HepG2 (cell line): ENCODE measurements around the gene C1QTNF9. TPM values are rescaled to one million over a fixed set of nuclear protein-coding genes. Genes with fewer than 3 reads are reported as not detected.

Experiments
- ARHGAP35 ChIP-seq: sonication (generic); formaldehyde crosslinking; IDR thresholded peaks from 2 replicates; pipeline ENCODE4 v1.9.0; 2022; ENCODE audit warnings: mild to moderate bottlenecking, inconsistent platforms, moderate library complexity, missing genetic modification reagents, borderline replicate concordance
- ESRRA ChIP-seq: sonication (generic); formaldehyde crosslinking; IDR thresholded peaks from 2 replicates; pipeline ENCODE4 v1.5.1; 2020; ENCODE audit warnings: mild to moderate bottlenecking, low read depth, missing genetic modification reagents
- HNF4A ChIP-seq: sonication (generic); formaldehyde crosslinking; IDR thresholded peaks from 2 replicates; pipeline ENCODE4 v1.4.0; 2020; ENCODE audit warnings: missing genetic modification reagents
- HNRNPK ChIP-seq: fragments of 200-400 bp; formaldehyde crosslinking; IDR thresholded peaks from 2 replicates; pipeline ENCODE4 v1.6.1; 2018; ENCODE audit warnings: low read length, low read depth, moderate library complexity, mild to moderate bottlenecking; ENCODE audit not compliant: poor library complexity, severe bottlenecking
- IKZF5 ChIP-seq: IDR thresholded peaks from 2 replicates; pipeline ENCODE4 v1.6.1; 2018; ENCODE audit warnings: missing genetic modification reagents, mild to moderate bottlenecking, missing compliant biosample characterization
- JDP2 ChIP-seq: sonication (generic); formaldehyde crosslinking; IDR thresholded peaks from 2 replicates; pipeline ENCODE4 v1.8.1; 2022; ENCODE audit warnings: missing genetic modification reagents, borderline replicate concordance
- MAFG ChIP-seq: sonication (generic); formaldehyde crosslinking; IDR thresholded peaks from 2 replicates; pipeline ENCODE4 v1.5.1; 2020; ENCODE audit warnings: mild to moderate bottlenecking, missing genetic modification reagents
- MIER3 ChIP-seq: IDR thresholded peaks from 2 replicates; pipeline ENCODE4 v1.6.1; 2016; ENCODE audit warnings: missing compliant biosample characterization, borderline replicate concordance
- PHF21A ChIP-seq: sonication (generic); formaldehyde crosslinking; IDR thresholded peaks from 2 replicates; pipeline ENCODE4 v1.5.0; 2020; ENCODE audit warnings: mild to moderate bottlenecking, missing genetic modification reagents
- PPARG ChIP-seq: conservative IDR thresholded peaks from 2 replicates; pipeline ENCODE4 v1.6.1; 2016; ENCODE audit warnings: missing biosample characterization, missing genetic modification reagents
- REXO4 ChIP-seq: sonication (generic); formaldehyde crosslinking; IDR thresholded peaks from 2 replicates; pipeline ENCODE4 v1.8.0; 2022; ENCODE audit warnings: missing genetic modification reagents, mild to moderate bottlenecking, borderline replicate concordance
- RORA ChIP-seq: sonication (generic); formaldehyde crosslinking; IDR thresholded peaks from 2 replicates; pipeline ENCODE4 v1.5.0; 2020; ENCODE audit warnings: mild to moderate bottlenecking, missing genetic modification reagents, moderate library complexity
- ZBTB33 ChIP-seq: sonication (generic); formaldehyde crosslinking; IDR thresholded peaks from 2 replicates; pipeline ENCODE4 v1.4.0; 2020; ENCODE audit warnings: missing genetic modification reagents
- ZBTB46 ChIP-seq: sonication (generic); formaldehyde crosslinking; IDR thresholded peaks from 2 replicates; pipeline ENCODE4 v1.4.0; 2020; ENCODE audit warnings: mild to moderate bottlenecking, missing genetic modification reagents, borderline replicate concordance
- ZNF124 ChIP-seq: sonication (generic); formaldehyde crosslinking; IDR thresholded peaks from 2 replicates; pipeline ENCODE4 v1.4.0; 2020; ENCODE audit warnings: missing genetic modification reagents
- ZNF337 ChIP-seq: sonication (generic); formaldehyde crosslinking; IDR thresholded peaks from 2 replicates; pipeline ENCODE4 v1.5.1; 2020; ENCODE audit warnings: missing genetic modification reagents, low read depth, mild to moderate bottlenecking, borderline replicate concordance
- ZNF547 ChIP-seq: sonication (generic); formaldehyde crosslinking; IDR thresholded peaks from 2 replicates; pipeline ENCODE4 v1.5.1; 2020; ENCODE audit warnings: mild to moderate bottlenecking, missing genetic modification reagents
- ZNF550 ChIP-seq: sonication (generic); formaldehyde crosslinking; IDR thresholded peaks from 2 replicates; pipeline ENCODE4 v1.4.0; 2020; ENCODE audit warnings: mild to moderate bottlenecking, missing genetic modification reagents, borderline replicate concordance
- ZNF558 ChIP-seq: sonication (generic); formaldehyde crosslinking; IDR thresholded peaks from 2 replicates; pipeline ENCODE4 v1.9.0; 2022; ENCODE audit warnings: mild to moderate bottlenecking, missing genetic modification reagents, borderline replicate concordance
- ZNF569 ChIP-seq: sonication (generic); formaldehyde crosslinking; IDR thresholded peaks from 2 replicates; pipeline ENCODE4 v1.5.0; 2020; ENCODE audit warnings: mild to moderate bottlenecking, missing genetic modification reagents, moderate library complexity, borderline replicate concordance
- ZNF615 ChIP-seq: sonication (generic); formaldehyde crosslinking; IDR thresholded peaks from 2 replicates; pipeline ENCODE4 v1.5.0; 2020; ENCODE audit warnings: mild to moderate bottlenecking, missing genetic modification reagents, borderline replicate concordance
- ZNF775 ChIP-seq: sonication (generic); formaldehyde crosslinking; IDR thresholded peaks from 2 replicates; pipeline ENCODE4 v1.4.0; 2020; ENCODE audit warnings: missing genetic modification reagents, mild to moderate bottlenecking, moderate library complexity, borderline replicate concordance
- ZSCAN5A ChIP-seq: sonication (generic); formaldehyde crosslinking; IDR thresholded peaks from 2 replicates; pipeline ENCODE4 v1.8.0; 2022; ENCODE audit warnings: mild to moderate bottlenecking, missing genetic modification reagents, borderline replicate concordance
- polyA plus RNA-seq, 8 experiments: library from polyadenylated mRNA; depleted of rRNA in 3 of 8; stranded (reverse) in 7 of 8; unstranded in 1 of 8; fragments of >200 nt; fragmentation: Illumina TruSeq in 4 of 8; extraction: Trizol in 4 of 8; gene quantifications; 2 replicates each; pipeline versions ENCODE4 v1.2.1 to v1.2.3, GENCODE V29; 2011 to 2016; ENCODE audit warnings: low read depth in 4 of 8, missing spikeins in 1 of 8, mixed read lengths in 1 of 8; ENCODE audit not compliant: insufficient read depth in 1 of 8
- total RNA-seq, 5 experiments: library from RNA; depleted of rRNA; stranded (reverse); fragments of >200 nt; fragmentation: Illumina TruSeq; extraction: Trizol; gene quantifications; 2 replicates each; pipeline ENCODE4 v1.2.3, GENCODE V29; 2016; ENCODE audit warnings: low read depth in 1 of 5

C1QTNF9 gene
- total and polyA plus RNA-seq, 2 of the 13 experiments (the other 11 are each of a cell fraction or from before 2014, with no cell fraction given) = not detected

GRCh38 chr13:24271601-24272451, 37.6 kb upstream of the C1QTNF9 start (continued):
- TF ChIP-seq ZNF124 (CRISPR knock-in tag) (no peak), ARHGAP35 (CRISPR knock-in tag) (no peak), ZNF615 (CRISPR knock-in tag) (no peak), HNF4A (CRISPR knock-in tag) (peak; percentile 65), ZNF550 (CRISPR knock-in tag) (no peak), ESRRA (CRISPR knock-in tag) (no peak), RORA (CRISPR knock-in tag) (no peak), ZNF547 (CRISPR knock-in tag) (no peak), ZBTB46 (CRISPR knock-in tag) (no peak), ZNF569 (CRISPR knock-in tag) (no peak), IKZF5 (CRISPR knock-in tag) (0 out of 2 replicates have a peak, but pooled peaks have one; percentile 55), HNRNPK (no peak), PPARG (CRISPR knock-in tag) (no peak), ZNF337 (no peak), ZNF558 (no peak), MAFG (CRISPR knock-in tag) (no peak), REXO4 (CRISPR knock-in tag) (no peak), ZBTB33 (CRISPR knock-in tag) (no peak), ZNF775 (no peak), ZSCAN5A (CRISPR knock-in tag) (no peak), JDP2 (no peak), MIER3 (CRISPR knock-in tag) (no peak), PHF21A (peak; percentile 79)
